ENCODE results near the gene ZNG1B. TPM values are rescaled to one million over a fixed set of nuclear protein-coding genes. Genes with fewer than 3 reads are reported as not detected.
"Not testable (repeated sequence)": the region's sequence is repeated elsewhere in the genome, so short reads cannot be mapped to it uniquely, and the experiment has no call there.

The ZNG1B gene
- total RNA-seq, 1 experiment from 2014 or later, result 48.7 TPM

DNA sequence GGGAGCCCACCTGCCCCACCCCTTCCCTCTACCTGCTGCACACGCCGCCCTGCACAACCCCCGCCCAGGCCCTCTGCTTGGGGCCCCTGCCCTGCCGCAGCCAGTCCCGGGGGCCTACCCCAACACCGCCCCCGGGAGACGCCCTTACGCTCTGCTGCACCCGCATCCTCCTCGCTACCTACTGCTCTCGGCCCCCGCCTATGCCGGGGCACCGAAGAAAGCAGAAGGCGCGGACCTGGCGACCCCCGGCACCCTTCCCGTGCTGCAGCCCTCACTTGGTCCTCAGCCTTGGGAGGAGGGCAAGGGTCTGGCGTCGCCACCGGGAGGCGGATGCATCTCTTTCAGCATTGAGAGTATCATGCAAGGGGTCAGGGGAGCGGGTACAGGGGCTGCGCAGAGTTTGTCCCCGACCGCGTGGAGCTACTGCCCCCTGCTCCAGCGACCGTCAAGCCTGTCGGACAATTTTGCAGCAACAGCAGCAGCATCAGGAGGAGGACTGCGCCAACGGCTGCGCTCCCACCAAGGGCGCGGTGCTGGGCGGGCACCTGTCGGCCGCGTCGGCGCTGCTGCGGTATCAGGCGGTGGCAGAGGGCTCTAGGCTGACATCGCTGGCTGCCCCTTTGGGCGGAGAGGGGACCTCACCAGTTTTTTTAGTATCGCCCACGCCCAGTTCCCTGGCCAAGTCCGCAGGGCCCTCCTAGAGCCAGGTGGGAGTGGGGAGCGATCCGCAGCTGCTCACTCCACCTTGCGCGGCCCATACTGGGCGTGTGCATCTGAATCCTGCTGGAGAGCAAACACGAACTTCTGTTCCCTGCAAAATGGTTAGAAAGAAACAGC, 62.6 kb downstream of the ZNG1B start:
- H3F3A ChIP-seq (ENCODE audit: low read length, unreplicated experiment); H3K36me3 ChIP-seq (ENCODE audit: low read depth, low read length); H3K4me2 ChIP-seq (ENCODE audit: low read length); H3K4me1 ChIP-seq (ENCODE audit: insufficient read depth, low read length); DNase-seq; H3K27me3 ChIP-seq (ENCODE audit: low read length); H2AFZ ChIP-seq (ENCODE audit: low read length); H3K9me3 ChIP-seq (ENCODE audit: low read length); ATAC-seq; intact Hi-C loops (cut with micrococcal nuclease); BruUV-seq (replicated peaks); H3K27ac ChIP-seq (ENCODE audit: low read length); CTCF ChIA-PET; H3K4me3 ChIP-seq (ENCODE audit: low read length); H3K9ac ChIP-seq (ENCODE audit: low read length); H3K9me2 ChIP-seq (replicated peaks; ENCODE audit: low read length); H3K79me2 ChIP-seq (ENCODE audit: low read length); H4K20me1 ChIP-seq (ENCODE audit: low read length); POLR2A ChIA-PET (ENCODE audit: unreplicated experiment): not testable (repeated sequence)

- DNase-seq; H3K79me2 ChIP-seq (ENCODE audit: low read length); H3K27me3 ChIP-seq (ENCODE audit: low read length); ATAC-seq; H3K27ac ChIP-seq (ENCODE audit: low read length); H3K9ac ChIP-seq (ENCODE audit: low read length); H3F3A ChIP-seq (ENCODE audit: low read length, unreplicated experiment); H3K36me3 ChIP-seq (ENCODE audit: low read depth, low read length); H3K4me2 ChIP-seq (ENCODE audit: low read length); H3K9me2 ChIP-seq (replicated peaks; ENCODE audit: low read length); intact Hi-C loops (cut with micrococcal nuclease); POLR2A ChIA-PET (ENCODE audit: unreplicated experiment); H3K9me3 ChIP-seq (ENCODE audit: low read length); H3K4me1 ChIP-seq (ENCODE audit: insufficient read depth, low read length); BruUV-seq (replicated peaks); H2AFZ ChIP-seq (ENCODE audit: low read length); H3K4me3 ChIP-seq (ENCODE audit: low read length); H4K20me1 ChIP-seq (ENCODE audit: low read length); CTCF ChIA-PET: not testable (repeated sequence)
Observed at GRCh38 chr2:113500723-113501038, 63.2 kb downstream of the ZNG1B start.

- H3K4me2 ChIP-seq (ENCODE audit: low read length); intact Hi-C loops (cut with micrococcal nuclease); H3F3A ChIP-seq (ENCODE audit: low read length, unreplicated experiment); H3K9ac ChIP-seq (ENCODE audit: low read length); H3K4me1 ChIP-seq (ENCODE audit: insufficient read depth, low read length); H3K4me3 ChIP-seq (ENCODE audit: low read length); H3K9me3 ChIP-seq (ENCODE audit: low read length); H3K36me3 ChIP-seq (ENCODE audit: low read depth, low read length); CTCF ChIA-PET; H3K9me2 ChIP-seq (replicated peaks; ENCODE audit: low read length); H3K27me3 ChIP-seq (ENCODE audit: low read length); H3K27ac ChIP-seq (ENCODE audit: low read length); H3K79me2 ChIP-seq (ENCODE audit: low read length); DNase-seq; POLR2A ChIA-PET (ENCODE audit: unreplicated experiment); BruUV-seq (replicated peaks); ATAC-seq; H4K20me1 ChIP-seq (ENCODE audit: low read length); H2AFZ ChIP-seq (ENCODE audit: low read length): not testable (repeated sequence)
Observed at GRCh38 chr2:113502216-113503093, 65.0 kb downstream of the ZNG1B start.

DNA sequence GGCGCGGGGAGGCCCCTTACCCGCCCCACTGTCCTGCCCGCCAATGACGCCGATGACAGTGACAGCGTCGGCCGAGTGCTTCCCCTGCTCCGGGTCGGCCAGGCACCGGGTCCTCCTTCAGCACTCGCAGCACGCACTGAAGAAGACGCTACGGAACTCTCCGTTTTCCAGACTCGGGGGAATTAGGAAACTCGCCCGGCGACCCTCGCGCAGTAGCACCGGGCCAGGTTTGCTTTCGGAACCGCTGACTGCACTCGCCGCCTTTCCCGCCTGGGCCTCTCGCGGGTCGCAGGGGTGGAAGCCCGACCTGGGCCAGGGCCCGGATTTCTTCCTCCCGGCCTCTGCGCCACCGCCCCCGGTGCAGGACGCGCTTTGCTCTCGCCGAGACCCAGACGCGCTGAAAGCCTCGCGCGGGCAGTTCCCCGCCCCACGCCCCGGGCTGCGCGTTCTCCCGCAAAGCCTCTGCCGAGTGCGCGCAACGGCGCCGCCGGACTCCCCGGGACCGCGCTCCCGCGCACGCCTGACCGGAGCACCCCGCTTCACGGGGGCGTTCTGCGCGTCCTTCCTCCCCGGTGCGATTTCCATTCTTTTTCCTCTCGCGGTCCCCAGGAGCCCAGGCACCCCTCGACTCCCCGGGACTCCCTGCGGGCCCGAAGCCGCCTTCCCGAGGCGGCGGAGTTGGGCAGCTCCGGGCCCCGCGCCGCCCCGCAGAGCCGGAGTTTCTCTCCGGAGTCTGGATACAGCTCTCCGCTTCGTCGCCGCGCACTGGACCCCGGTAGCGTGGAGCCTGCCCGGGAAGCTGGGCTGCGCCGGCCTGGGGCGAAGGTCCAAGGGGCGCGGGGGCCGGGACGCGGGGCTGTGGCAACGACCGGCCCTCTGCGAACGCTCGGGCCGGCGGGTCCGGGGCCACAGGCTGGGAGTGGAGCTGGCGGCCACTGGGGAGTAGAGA, 65.9 kb downstream of the ZNG1B start:
- H3K36me3 ChIP-seq (ENCODE audit: low read depth, low read length); POLR2A ChIA-PET (ENCODE audit: unreplicated experiment); H3K27ac ChIP-seq (ENCODE audit: low read length); H3K9me3 ChIP-seq (ENCODE audit: low read length); intact Hi-C loops (cut with micrococcal nuclease); DNase-seq; H3K4me2 ChIP-seq (ENCODE audit: low read length); ATAC-seq; H3K9ac ChIP-seq (ENCODE audit: low read length); H4K20me1 ChIP-seq (ENCODE audit: low read length); CTCF ChIA-PET; H3F3A ChIP-seq (ENCODE audit: low read length, unreplicated experiment); H3K27me3 ChIP-seq (ENCODE audit: low read length); H3K4me3 ChIP-seq (ENCODE audit: low read length); H2AFZ ChIP-seq (ENCODE audit: low read length); H3K9me2 ChIP-seq (replicated peaks; ENCODE audit: low read length); H3K79me2 ChIP-seq (ENCODE audit: low read length); BruUV-seq (replicated peaks); H3K4me1 ChIP-seq (ENCODE audit: insufficient read depth, low read length): not testable (repeated sequence)

GRCh38 chr2:113504081-113504480, 66.6 kb downstream of the ZNG1B start:
- H3K9me3 ChIP-seq (ENCODE audit: low read length); H3K9me2 ChIP-seq (replicated peaks; ENCODE audit: low read length); H3F3A ChIP-seq (ENCODE audit: low read length, unreplicated experiment); H3K4me1 ChIP-seq (ENCODE audit: insufficient read depth, low read length); H4K20me1 ChIP-seq (ENCODE audit: low read length); H3K9ac ChIP-seq (ENCODE audit: low read length); H3K27ac ChIP-seq (ENCODE audit: low read length); H3K79me2 ChIP-seq (ENCODE audit: low read length); H3K27me3 ChIP-seq (ENCODE audit: low read length); H3K36me3 ChIP-seq (ENCODE audit: low read depth, low read length); CTCF ChIA-PET; intact Hi-C loops (cut with micrococcal nuclease); H3K4me3 ChIP-seq (ENCODE audit: low read length); H2AFZ ChIP-seq (ENCODE audit: low read length); BruUV-seq (replicated peaks); ATAC-seq; POLR2A ChIA-PET (ENCODE audit: unreplicated experiment); DNase-seq; H3K4me2 ChIP-seq (ENCODE audit: low read length): not testable (repeated sequence)

- H3K4me2 ChIP-seq (ENCODE audit: low read length); DNase-seq; H3K4me1 ChIP-seq (ENCODE audit: insufficient read depth, low read length); intact Hi-C loops (cut with micrococcal nuclease); CTCF ChIA-PET; H3K9me3 ChIP-seq (ENCODE audit: low read length); H3K36me3 ChIP-seq (ENCODE audit: low read depth, low read length); H2AFZ ChIP-seq (ENCODE audit: low read length); H3K9me2 ChIP-seq (replicated peaks; ENCODE audit: low read length); H3K4me3 ChIP-seq (ENCODE audit: low read length); H3K27me3 ChIP-seq (ENCODE audit: low read length); POLR2A ChIA-PET (ENCODE audit: unreplicated experiment); BruUV-seq (replicated peaks); H3K9ac ChIP-seq (ENCODE audit: low read length); H4K20me1 ChIP-seq (ENCODE audit: low read length); H3K27ac ChIP-seq (ENCODE audit: low read length); H3F3A ChIP-seq (ENCODE audit: low read length, unreplicated experiment); H3K79me2 ChIP-seq (ENCODE audit: low read length): not testable (repeated sequence)
- ATAC-seq, result peak; percentile 86
Observed at GRCh38 chr2:113507394-113508140, 70.1 kb downstream of the ZNG1B start.

All from PC-3 (cell line).